H1 (cell line): ENCODE data around the gene TCP11. TPM values are rescaled to one million over a fixed set of nuclear protein-coding genes. Genes with fewer than 3 reads are reported as not detected.

Experiments used
- CTCF ChIA-PET: fragments of 300-600 bp; sonication (Branson Sonifier 250); formaldehyde crosslinking; loops from one replicate; lab custom pipeline; 2021; ENCODE audit not compliant: partially characterized antibody; lab: Charles Lee
- POLR2A ChIA-PET: fragments of 300-600 bp; sonication (Branson Sonifier 250); formaldehyde crosslinking; loops from one replicate; lab custom pipeline; 2021; ENCODE audit warnings: inconsistent platforms; ENCODE audit not compliant: partially characterized antibody; lab: Charles Lee
- DNase-seq, 2 experiments: peaks; one replicate each; pipeline versions ENCODE4 v3.0.0 to v3.0.0-alpha.2; 2010 to 2022; ENCODE audit warnings: low spot score in 2 of 2, low read depth in 1 of 2, mixed read lengths in 1 of 2
- FAIRE-seq: peaks from 2 replicates; lab custom pipeline; 2011; peaks lifted over from hg19 to GRCh38; lab: Jason Lieb, UNC
- H2AFZ ChIP-seq: 2 replicates; pipeline ENCODE4 v1.8.1; 2012; ENCODE audit warnings: low read length, inconsistent platforms
- H2AK5ac ChIP-seq: 2 replicates; pipeline ENCODE4 v1.6.1; 2013; ENCODE audit warnings: low read depth, low read length
- H2BK120ac ChIP-seq: replicated peaks from 2 replicates; pipeline ENCODE3; 2013; ENCODE audit warnings: low read depth, low read length, inconsistent platforms
- H2BK12ac ChIP-seq: 2 replicates; pipeline ENCODE4 v1.6.1; 2013; ENCODE audit warnings: low read depth, low read length
- H2BK15ac ChIP-seq: 2 replicates; pipeline ENCODE4 v1.6.1; 2013; ENCODE audit warnings: low read length
- H2BK20ac ChIP-seq: 2 replicates; pipeline ENCODE4 v1.6.1; 2013; ENCODE audit warnings: low read length
- H2BK5ac ChIP-seq: 2 replicates; pipeline ENCODE4 v1.6.1; 2013; ENCODE audit warnings: low read depth, low read length
- H3K14ac ChIP-seq: 2 replicates; pipeline ENCODE4 v1.6.1; 2013; ENCODE audit warnings: inconsistent platforms; ENCODE audit not compliant: insufficient read length
- H3K18ac ChIP-seq: 2 replicates; pipeline ENCODE4 v1.6.1; 2013; ENCODE audit warnings: low read length; ENCODE audit errors: extremely low read depth
- H3K23ac ChIP-seq: 2 replicates; pipeline ENCODE4 v1.6.1; 2013; ENCODE audit warnings: inconsistent platforms; ENCODE audit not compliant: insufficient read length
- H3K23me2 ChIP-seq: 2 replicates; pipeline ENCODE4 v1.6.1; 2013; ENCODE audit warnings: low read depth, low read length
- H3K27ac ChIP-seq: 2 replicates; pipeline ENCODE4 v1.6.1; 2011; ENCODE audit warnings: low read depth, low read length, inconsistent platforms
- H3K27me3 ChIP-seq, 4 experiments: replicated peaks in 1 of 4; 1 replicate in 1 of 4; 2 replicates in 3 of 4; pipeline versions ENCODE4 v1.6.1 to v1.8.1; 2011 to 2013; ENCODE audit warnings: low read length in 3 of 4, mild to moderate bottlenecking in 3 of 4, inconsistent platforms in 2 of 4, mixed read lengths in 2 of 4, moderate library complexity in 1 of 4; ENCODE audit not compliant: control insufficient read depth in 3 of 4, insufficient read depth in 3 of 4; ENCODE audit errors: extremely low read depth in 1 of 4
- H3K36me3 ChIP-seq, 4 experiments: 2 replicates each; pipeline versions ENCODE4 v1.6.1 to v1.8.1; 2011 to 2013; ENCODE audit warnings: mild to moderate bottlenecking in 4 of 4, low read length in 3 of 4, moderate library complexity in 2 of 4, control low read depth in 1 of 4, inconsistent platforms in 1 of 4; ENCODE audit not compliant: insufficient read depth in 4 of 4, control insufficient read depth in 2 of 4
- H3K4ac ChIP-seq: replicated peaks from 2 replicates; pipeline ENCODE3; 2013; ENCODE audit warnings: low read length, low read depth, mixed read lengths, inconsistent platforms; ENCODE audit not compliant: insufficient read length
- H3K4me1 ChIP-seq, 4 experiments: replicated peaks in 1 of 4; 1 replicate in 1 of 4; 2 replicates in 3 of 4; pipeline versions ENCODE4 v1.6.1 to v1.8.1; 2011 to 2013; ENCODE audit warnings: low read length in 3 of 4, inconsistent platforms in 2 of 4, mixed read lengths in 1 of 4; ENCODE audit not compliant: insufficient read depth in 4 of 4, control insufficient read depth in 3 of 4
- H3K4me2 ChIP-seq, 2 experiments: 2 replicates each; pipeline versions ENCODE4 v1.6.1 to v1.8.1; 2011 to 2013; ENCODE audit warnings: low read depth in 2 of 2, low read length in 2 of 2, control low read depth in 1 of 2, inconsistent platforms in 1 of 2, mild to moderate bottlenecking in 1 of 2; ENCODE audit not compliant: insufficient read depth in 1 of 2
- H3K4me3 ChIP-seq, 4 experiments: fragments of 200-600, 300-600 bp in 1 of 4; sonication (generic), shearing (Covaris generic), sonication (Bioruptor Twin) in 1 of 4; 2 replicates each; pipeline versions ENCODE4 v1.5.1 to v1.8.1; 2011 to 2016; ENCODE audit warnings: low read length in 4 of 4, low read depth in 3 of 4, control low read depth in 2 of 4, inconsistent platforms in 2 of 4, mild to moderate bottlenecking in 2 of 4, mixed read lengths in 1 of 4, moderate library complexity in 1 of 4; ENCODE audit not compliant: insufficient read depth in 2 of 4; ENCODE audit errors: extremely low read depth in 1 of 4
- H3K56ac ChIP-seq: replicated peaks from 2 replicates; pipeline ENCODE3; 2013; ENCODE audit warnings: low read depth, mild to moderate bottlenecking, mixed read lengths, low read length, inconsistent platforms; ENCODE audit not compliant: insufficient read length
- H3K79me1 ChIP-seq: 2 replicates; pipeline ENCODE4 v1.6.1; 2013; ENCODE audit warnings: low read depth, low read length, control low read depth
- H3K79me2 ChIP-seq, 2 experiments: 2 replicates each; pipeline versions ENCODE4 v1.6.1 to v1.8.1; 2012 to 2013; ENCODE audit warnings: low read length in 2 of 2, mild to moderate bottlenecking in 2 of 2, inconsistent platforms in 1 of 2; ENCODE audit not compliant: insufficient read depth in 2 of 2, control insufficient read depth in 1 of 2
- H3K9ac ChIP-seq, 4 experiments: replicated peaks in 1 of 4; 1 replicate in 1 of 4; 2 replicates in 3 of 4; pipeline versions ENCODE4 v1.6.1 to v1.8.1; 2011 to 2013; ENCODE audit warnings: low read depth in 3 of 4, low read length in 3 of 4, control low read depth in 2 of 4, mild to moderate bottlenecking in 2 of 4, moderate library complexity in 2 of 4, inconsistent platforms in 1 of 4; ENCODE audit errors: extremely low read depth in 1 of 4
- H3K9me3 ChIP-seq, 2 experiments: 2 replicates each; pipeline versions ENCODE4 v1.6.1 to v1.8.1; 2012 to 2013; ENCODE audit warnings: mild to moderate bottlenecking in 2 of 2, moderate library complexity in 2 of 2, control low read depth in 1 of 2, inconsistent platforms in 1 of 2, low read depth in 1 of 2, low read length in 1 of 2, mixed read lengths in 1 of 2; ENCODE audit not compliant: insufficient read depth in 2 of 2
- H4K20me1 ChIP-seq, 2 experiments: replicated peaks in 1 of 2; 2 replicates each; pipeline versions ENCODE3 to v1.8.1; 2011 to 2013; ENCODE audit warnings: inconsistent platforms in 2 of 2, low read length in 2 of 2, mild to moderate bottlenecking in 1 of 2; ENCODE audit not compliant: insufficient read depth in 2 of 2, control insufficient read depth in 1 of 2
- H4K5ac ChIP-seq: 2 replicates; pipeline ENCODE4 v1.6.1; 2013; ENCODE audit warnings: low read length, low read depth, mixed read lengths, inconsistent platforms; ENCODE audit not compliant: insufficient read length
- H4K8ac ChIP-seq: 2 replicates; pipeline ENCODE4 v1.8.0; 2013; ENCODE audit warnings: mild to moderate bottlenecking, moderate library complexity, low read length, inconsistent platforms; ENCODE audit not compliant: insufficient read depth; ENCODE audit errors: extremely low read depth
- H4K91ac ChIP-seq: replicated peaks from 2 replicates; pipeline ENCODE3; 2013; ENCODE audit warnings: low read length, mixed read lengths, inconsistent platforms; ENCODE audit not compliant: insufficient read length
- HDAC6 ChIP-seq: IDR thresholded peaks from one replicate; pipeline ENCODE4 v1.7.1; 2012; ENCODE audit warnings: low read depth, mild to moderate bottlenecking, inconsistent platforms, low read length, moderate library complexity
- WGBS, 2 experiments: shearing (Covaris generic) in 1 of 2; methylation state at CpG; one replicate each; pipeline versions ENCODE4 v1.1.6 to v1.1.7; 2013 to 2015; ENCODE audit warnings: low lambda C conversion rate in 2 of 2, mixed read lengths in 2 of 2, inconsistent platforms in 1 of 2, low coverage in 1 of 2, missing lambda C conversion rate in 1 of 2; ENCODE audit not compliant: insufficient replicate concordance in 2 of 2, insufficient coverage in 1 of 2, insufficient read length in 1 of 2; ENCODE audit errors: extremely low coverage in 1 of 2, missing lambda C conversion rate in 1 of 2; 5-methylcytosine and 5-hydroxymethylcytosine counted together
- polyA plus RNA-seq, 7 experiments: library from polyadenylated mRNA; depleted of rRNA in 3 of 7; stranded (reverse) in 5 of 7; unstranded in 2 of 7; fragments of >200 nt in 5 of 7; fragments of 200-250 nt in 2 of 7; gene quantifications; 1 replicate in 5 of 7; 2 replicates in 1 of 7; 4 replicates in 1 of 7; pipeline versions ENCODE4 v1.2.1 to v1.2.3, GENCODE V29; 2011 to 2013; ENCODE audit warnings: missing spikeins in 2 of 7, mixed read lengths in 2 of 7
- total RNA-seq: library from RNA; stranded (reverse); fragmentation: NEBNext Ultra II Directional; extraction: Animal tissue kit (Norgen Biotek cat#: 25700); gene quantifications from 2 replicates; pipeline ENCODE4 v1.2.1, GENCODE V29; 2021
- TF ChIP-seq, protein P1 (sequence below): IDR thresholded peaks from 2 replicates; pipeline ENCODE4 v1.6.1; 2011; ENCODE audit warnings: low read length, improper control_type of control experiment

TCP11 gene
- total and polyA plus RNA-seq, 2 of the 8 experiments (the other 6 are each of a cell fraction or from before 2014, with no cell fraction given) = 0.11 TPM; not detected in 1

DNA sequence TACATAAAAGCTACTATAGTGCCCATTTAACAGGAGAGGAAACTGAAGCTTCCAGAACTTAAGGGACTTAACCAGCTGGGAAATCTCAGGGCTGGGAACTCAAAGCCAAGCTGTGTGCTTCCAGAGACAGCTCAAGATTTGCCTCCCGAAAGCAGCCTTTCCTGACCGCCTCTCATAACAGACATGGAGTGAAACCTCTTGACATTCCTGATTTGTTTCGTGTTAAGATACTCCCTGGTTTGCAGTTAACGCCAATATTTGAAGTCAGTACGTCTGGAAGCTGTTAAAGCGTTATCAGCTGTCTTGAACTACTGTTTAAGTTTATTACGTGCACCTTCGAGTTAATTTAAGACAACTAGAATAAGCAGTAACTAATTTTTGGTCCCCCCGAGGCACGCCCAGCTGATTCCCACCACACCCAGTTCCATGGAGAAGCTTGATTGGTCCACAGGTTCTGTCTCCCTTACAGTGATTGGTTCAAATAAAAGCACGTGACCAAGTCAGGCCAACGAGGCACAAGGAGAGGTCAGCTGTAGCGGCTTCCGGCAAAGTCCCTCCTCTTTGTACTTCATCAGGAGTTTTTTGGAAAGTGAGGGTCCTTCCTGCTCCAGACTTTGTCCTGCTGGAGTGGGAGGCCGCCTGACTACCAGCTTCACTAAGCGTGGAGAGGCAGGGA is 8.9 kb upstream of the TCP11 start:
- Histone ChIP-seq H3K9ac (no peak overlapping the region), H2BK12ac (no peak overlapping the region), H3K18ac (no peak overlapping the region), H3K4me3 (no peak overlapping the region), H2BK15ac (no peak overlapping the region), H4K5ac (no peak overlapping the region), H3K27ac (no peak overlapping the region), H3K36me3 (no peaks in the 10 kb centered on the region), H3K14ac (no peak overlapping the region), H2AFZ (no peak overlapping the region), H2AK5ac (no peak overlapping the region), H3K23ac (no peak overlapping the region), H2BK20ac (no peak overlapping the region), H4K91ac (no peak overlapping the region), H3K27me3 (peaks cover 0 to 14% (median 9%) of the 10 kb centered on the region in 4 experiments; a peak in 4 of 7 replicates), H2BK120ac (no peak overlapping the region), H3K79me2 (no peaks in the 10 kb centered on the region), H4K8ac (no peak overlapping the region), H3K4ac (no peak overlapping the region), H3K4me1 (peaks cover 0 to 10% (median 7%) of the 10 kb centered on the region in 4 experiments; a peak in 5 of 7 replicates), H4K20me1 (no peaks in the 10 kb centered on the region), H2BK5ac (no peak overlapping the region), H3K23me2 (no peaks in the 10 kb centered on the region; the same call in 1 of the 2 replicates), H3K79me1 (no peaks in the 10 kb centered on the region), H3K4me2 (no peak overlapping the region), H3K9me3 (no peaks in the 10 kb centered on the region), H3K56ac (no peak overlapping the region)
- ChIA-PET POLR2A (interaction anchor here (1.8 kb wide), 1 partner anchor 11 kb away, joined by 9 read pairs; no protein-coding TSS in a partner anchor), CTCF (interaction anchor here (0.6 to 7.3 kb wide), 14 partner anchors 10 to 828 kb away, joined by 3 to 114 read pairs (median 4); no protein-coding TSS in a partner anchor)
- TF ChIP-seq, protein P1, sequence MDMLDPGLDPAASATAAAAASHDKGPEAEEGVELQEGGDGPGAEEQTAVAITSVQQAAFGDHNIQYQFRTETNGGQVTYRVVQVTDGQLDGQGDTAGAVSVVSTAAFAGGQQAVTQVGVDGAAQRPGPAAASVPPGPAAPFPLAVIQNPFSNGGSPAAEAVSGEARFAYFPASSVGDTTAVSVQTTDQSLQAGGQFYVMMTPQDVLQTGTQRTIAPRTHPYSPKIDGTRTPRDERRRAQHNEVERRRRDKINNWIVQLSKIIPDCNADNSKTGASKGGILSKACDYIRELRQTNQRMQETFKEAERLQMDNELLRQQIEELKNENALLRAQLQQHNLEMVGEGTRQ = peak; percentile 26; the same call in 1 of the 2 replicates
- TF ChIP-seq HDAC6 = no peak
- WGBS, 2 experiments = 81% methylated on average over 16 of the region's 16 CpGs; no CpG with 5 or more reads in 1 of the 2 experiments
- no peak for DNase-seq
- FAIRE-seq = no peak
